Transverse colon (tissue), 4 donors: ENCODE results near the gene RARB. TPM values are rescaled to one million over a fixed set of nuclear protein-coding genes. Genes with fewer than 3 reads are reported as not detected.

ENCODE experiments used
- DNase-seq: peaks from one replicate; pipeline ENCODE4 v3.0.0-alpha.2; 2019
- H3K27ac ChIP-seq, 4 donors: fragments of 200-600 bp; sonication (generic); 2 replicates each; pipeline ENCODE4 v1.5.1; 2016 to 2018; ENCODE audit warnings: inconsistent platforms in 4 of 4
- H3K27me3 ChIP-seq: fragments of 200-600 bp; sonication (generic); 2 replicates; pipeline ENCODE4 v1.5.1; 2017; ENCODE audit warnings: inconsistent platforms
- H3K36me3 ChIP-seq, 4 donors: fragments of 200-600 bp; sonication (generic); 2 replicates each; pipeline ENCODE4 v1.5.1; 2017 to 2019; ENCODE audit warnings: inconsistent platforms in 4 of 4
- H3K4me1 ChIP-seq, 4 donors: fragments of 200-600 bp; sonication (generic); 2 replicates each; pipeline ENCODE4 v1.5.1; 2017 to 2020; ENCODE audit warnings: inconsistent platforms in 4 of 4
- H3K4me3 ChIP-seq, 4 donors: fragments of 200-600 bp; sonication (generic); 1 replicate in 1 of 4; 2 replicates in 3 of 4; pipeline versions ENCODE4 v1.5.1 to v1.6.1; 2017 to 2019; ENCODE audit warnings: inconsistent platforms in 4 of 4
- H3K9me3 ChIP-seq, 2 donors: fragments of 200-600 bp; sonication (generic); 2 replicates each; pipeline ENCODE4 v1.5.1; 2017 to 2019; ENCODE audit warnings: inconsistent platforms in 2 of 2
- EP300 ChIP-seq: sonication (generic); formaldehyde crosslinking; IDR thresholded peaks from one replicate; pipeline ENCODE4 v1.6.1; 2017; ENCODE audit warnings: antibody characterized with exemption, low read depth
- POLR2A ChIP-seq: fragments of 450-650 bp; IDR thresholded peaks from one replicate; pipeline ENCODE4 v1.6.1; 2016; ENCODE audit warnings: antibody characterized with exemption, mild to moderate bottlenecking, moderate library complexity
- POLR2AphosphoS5 ChIP-seq, 3 donors: sonication (generic); formaldehyde crosslinking; IDR thresholded peaks; one replicate each; pipeline ENCODE4 v1.6.1; 2016; ENCODE audit warnings: antibody characterized with exemption in 3 of 3
- WGBS, 2 donors: methylation state at CpG; one replicate each; pipeline ENCODE4 v1.1.5; 2018; ENCODE audit warnings: low coverage in 1 of 2; 5-methylcytosine and 5-hydroxymethylcytosine counted together
- in situ Hi-C, 4 donors: fragments of 200-750 bp; cut with MboI; loops; one replicate each; pipeline versions ENCODE4 v1.15.0 to v1.15.1; 2017; ENCODE audit warnings: low sequenced_read_pairs in 3 of 4, low pct_ligation_motif_present in 1 of 4, low pct_unique_long_range_greater_than_20kb in 1 of 4
- intact Hi-C: fragments of 100-400 bp; cut with DNase I; formaldehyde crosslinking; loops from one replicate; pipeline ENCODE4 v1.15.1; 2023; ENCODE audit warnings: low total_unique reads
- total RNA-seq, 4 donors: library from RNA; depleted of rRNA; stranded (reverse); fragments of >200 nt; gene quantifications; one replicate each; pipeline ENCODE4 v1.1.0, GENCODE V29; 2016
- TF ChIP-seq, protein P1 (sequence below), 5 experiments: fragments of 200-600 bp in 3 of 5; fragments of 450-650 bp in 2 of 5; sonication (generic) in 3 of 5; IDR thresholded peaks; 1 replicate in 2 of 5; 2 replicates in 3 of 5; pipeline ENCODE4 v1.5.1; 2016 to 2017; ENCODE audit warnings: antibody characterized with exemption in 5 of 5, inconsistent platforms in 3 of 5, mild to moderate bottlenecking in 2 of 5, moderate library complexity in 1 of 5

RARB gene
- total RNA-seq, 4 donors from 2014 or later, result 2.4 to 4.5 (median 2.9) TPM; not detected in 1

DNA sequence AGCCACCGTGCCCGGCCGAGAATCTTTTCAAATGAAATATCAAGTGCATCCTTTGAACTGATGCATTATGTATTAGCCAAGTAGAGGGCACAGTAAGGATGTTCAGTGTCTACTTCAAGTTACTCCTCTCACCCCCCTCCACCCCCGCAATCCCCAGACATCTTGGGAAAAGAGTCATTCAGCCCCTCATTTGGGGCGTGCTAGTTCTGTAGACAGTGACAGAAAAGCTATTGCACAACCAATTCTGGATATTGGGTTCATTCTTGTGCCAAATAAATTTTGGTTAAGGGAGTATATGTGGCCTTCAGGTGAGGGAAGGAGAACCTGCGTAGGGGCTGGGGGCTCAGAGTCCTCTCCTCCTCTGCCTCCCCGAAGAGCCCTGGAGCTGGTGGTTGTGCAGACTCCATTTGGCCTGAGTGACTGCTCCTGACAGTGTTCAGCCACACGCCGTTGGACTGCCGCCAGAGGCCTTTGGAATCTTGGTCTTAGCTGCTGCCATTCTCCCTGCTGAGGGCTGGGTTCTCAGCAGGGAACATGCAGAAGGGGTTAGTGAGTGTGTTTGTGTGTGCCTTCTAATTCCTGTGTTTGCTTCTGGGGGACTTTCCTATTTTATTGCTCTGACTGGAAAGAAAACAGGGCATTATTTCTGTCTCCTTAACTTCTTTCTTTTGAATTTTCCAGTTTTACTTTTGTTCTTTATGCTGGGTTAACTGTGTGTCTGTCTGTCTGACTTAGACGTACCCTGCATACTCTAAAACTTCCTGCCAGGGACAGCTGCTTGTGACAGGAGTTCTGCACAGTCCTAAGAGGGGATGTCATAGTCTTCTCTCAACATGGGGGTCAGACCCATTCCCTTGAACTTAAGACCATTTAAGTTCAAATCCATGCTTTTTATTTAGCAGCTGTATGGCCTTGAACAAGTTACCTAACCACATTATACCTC is 21.0 kb downstream of the RARB start:
- Histone ChIP-seq H3K4me3 (no peak overlapping the region), H3K9me3 (no peaks in the 10 kb centered on the region), H3K27ac (peak overlapping the region; percentile 10 to 70 (median 24)), H3K27me3 (no peaks in the 10 kb centered on the region), H3K4me1 (peaks cover 8 to 26% (median 13%) of the 10 kb centered on the region in 4 donors), H3K36me3 (no peaks in the 10 kb centered on the region)
- intact Hi-C loops, result no loop called here
- 53 to 56% methylated on average over 2 to 11 of the region's 11 CpGs for WGBS, 2 donors
- in situ Hi-C loops, result no loop called here
- TF ChIP-seq POLR2AphosphoS5 (IDR thresholded peaks at IDR 0.05) (no peak), EP300 (no peak), POLR2A (no peak)
- TF ChIP-seq, protein P1, sequence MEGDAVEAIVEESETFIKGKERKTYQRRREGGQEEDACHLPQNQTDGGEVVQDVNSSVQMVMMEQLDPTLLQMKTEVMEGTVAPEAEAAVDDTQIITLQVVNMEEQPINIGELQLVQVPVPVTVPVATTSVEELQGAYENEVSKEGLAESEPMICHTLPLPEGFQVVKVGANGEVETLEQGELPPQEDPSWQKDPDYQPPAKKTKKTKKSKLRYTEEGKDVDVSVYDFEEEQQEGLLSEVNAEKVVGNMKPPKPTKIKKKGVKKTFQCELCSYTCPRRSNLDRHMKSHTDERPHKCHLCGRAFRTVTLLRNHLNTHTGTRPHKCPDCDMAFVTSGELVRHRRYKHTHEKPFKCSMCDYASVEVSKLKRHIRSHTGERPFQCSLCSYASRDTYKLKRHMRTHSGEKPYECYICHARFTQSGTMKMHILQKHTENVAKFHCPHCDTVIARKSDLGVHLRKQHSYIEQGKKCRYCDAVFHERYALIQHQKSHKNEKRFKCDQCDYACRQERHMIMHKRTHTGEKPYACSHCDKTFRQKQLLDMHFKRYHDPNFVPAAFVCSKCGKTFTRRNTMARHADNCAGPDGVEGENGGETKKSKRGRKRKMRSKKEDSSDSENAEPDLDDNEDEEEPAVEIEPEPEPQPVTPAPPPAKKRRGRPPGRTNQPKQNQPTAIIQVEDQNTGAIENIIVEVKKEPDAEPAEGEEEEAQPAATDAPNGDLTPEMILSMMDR (IDR thresholded peaks at IDR 0.05), result no peak
- DNase-seq, result peak; percentile 80

DNA sequence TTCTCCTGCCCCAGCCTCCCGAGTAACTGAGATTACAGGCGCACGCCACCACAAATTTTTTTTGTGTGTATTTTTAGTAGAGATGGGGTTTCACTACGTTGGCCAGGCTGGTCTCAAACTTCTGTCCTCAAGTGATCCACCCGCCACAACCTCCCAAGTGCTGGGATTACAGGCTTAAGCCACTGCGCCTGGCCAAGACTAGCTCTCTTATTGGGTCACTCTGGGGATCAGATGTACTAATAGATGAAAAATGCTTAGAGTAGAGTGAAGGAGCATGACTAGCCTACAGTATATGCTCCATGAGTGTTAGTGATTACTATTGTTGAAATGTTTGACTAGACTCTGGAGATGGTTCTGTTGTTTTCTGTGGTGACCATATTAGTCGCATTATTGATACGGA is 21.8 kb downstream of the RARB start:
- WGBS, 2 donors, result 89 to 96% methylated on average over 5 to 8 of the region's 8 CpGs
- intact Hi-C loops, result no loop called here
- Histone ChIP-seq H3K9me3 (no peaks in the 10 kb centered on the region), H3K27me3 (no peaks in the 10 kb centered on the region), H3K4me1 (peaks cover 8 to 34% (median 13%) of the 10 kb centered on the region in 4 donors), H3K27ac (peak overlapping the region in 3 of 4 donors; percentile 10 to 70 (median 30)), H3K36me3 (no peaks in the 10 kb centered on the region), H3K4me3 (no peak overlapping the region)
- no peak for DNase-seq
- in situ Hi-C loops, result no loop called here
- TF ChIP-seq, protein P1 (IDR thresholded peaks at IDR 0.05), result no peak
- TF ChIP-seq POLR2A (no peak), EP300 (no peak), POLR2AphosphoS5 (IDR thresholded peaks at IDR 0.05) (no peak)

DNA sequence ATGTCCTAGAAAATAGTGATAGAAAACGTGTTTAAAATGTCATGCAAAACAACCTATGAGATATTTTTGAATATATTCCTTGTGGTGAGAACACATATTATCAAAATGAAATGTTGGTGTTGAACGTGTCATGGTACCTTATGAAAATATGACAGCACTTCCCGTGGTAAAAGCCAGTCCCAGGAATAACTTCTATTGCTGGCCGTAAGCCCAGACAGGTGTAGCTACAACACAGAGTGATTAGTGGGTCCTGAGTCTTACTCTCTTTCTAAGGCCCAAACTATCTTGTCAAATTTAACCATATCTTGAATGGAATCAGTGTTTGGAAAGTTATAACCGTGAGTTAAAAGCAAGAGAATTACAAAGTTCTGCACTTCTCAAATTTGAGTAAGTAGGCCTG is 24.1 kb downstream of the RARB start:
- no peaks in the 10 kb centered on the region for H3K36me3 ChIP-seq
- H3K9me3 ChIP-seq, result no peaks in the 10 kb centered on the region
- in situ Hi-C loops, result no loop called here
- WGBS, 2 donors, result 45 to 65% methylated on average over 4 to 5 of the region's 5 CpGs
- TF ChIP-seq POLR2A (no peak), POLR2AphosphoS5 (IDR thresholded peaks at IDR 0.05) (no peak), EP300 (no peak)
- TF ChIP-seq, protein P1 (IDR thresholded peaks at IDR 0.05), result no peak
- intact Hi-C loops, result no loop called here
- DNase-seq, result no peak
- H3K27ac ChIP-seq, result no peak overlapping the region
- peaks cover 8 to 39% (median 16%) of the 10 kb centered on the region in 4 donors for H3K4me1 ChIP-seq
- no peaks in the 10 kb centered on the region for H3K27me3 ChIP-seq
- H3K4me3 ChIP-seq, result no peak overlapping the region

DNA sequence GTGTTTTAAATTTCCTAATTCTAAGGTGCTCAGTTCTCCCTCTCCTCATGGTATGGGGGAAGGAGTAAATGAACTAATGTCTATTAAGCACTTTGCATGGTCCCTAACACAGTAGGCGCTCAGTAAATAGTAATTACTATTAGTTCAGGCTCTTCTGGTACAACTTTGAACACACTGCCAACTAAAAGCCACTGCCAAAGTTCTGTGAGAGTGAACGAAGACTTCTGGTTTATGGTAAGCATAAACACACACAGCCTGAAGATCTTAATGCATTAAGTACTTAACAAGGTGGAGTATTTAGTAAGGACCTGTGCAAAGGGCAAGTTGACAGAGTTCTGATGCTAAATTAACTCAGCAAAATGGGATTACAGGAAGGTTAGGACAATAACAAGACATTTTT is 24.7 kb downstream of the RARB start:
- intact Hi-C loops (no loop called here), in situ Hi-C loops (no loop called here)
- Histone ChIP-seq H3K27me3 (no peaks in the 10 kb centered on the region), H3K27ac (no peak overlapping the region), H3K36me3 (no peaks in the 10 kb centered on the region), H3K4me1 (peaks cover 8 to 39% (median 16%) of the 10 kb centered on the region in 4 donors), H3K4me3 (no peak overlapping the region), H3K9me3 (no peaks in the 10 kb centered on the region)
- WGBS, 2 donors, result 62% methylated on average over 2 of the region's 2 CpGs; no CpG with 5 or more reads in 1 of the 2 donors
- TF ChIP-seq, protein P1 (IDR thresholded peaks at IDR 0.05), result no peak
- TF ChIP-seq POLR2A, result no peak
- no peak for TF ChIP-seq POLR2AphosphoS5 (IDR thresholded peaks at IDR 0.05)
- no peak for TF ChIP-seq EP300
- no peak for DNase-seq
